Parathyroid adenoma (tissue), 2 donors: Measurements from ENCODE around the gene RUFY2.

Source experiments
- H2AFZ ChIP-seq: fragments of 300-600 bp; sonication (generic); one replicate; pipeline ENCODE4 v1.7.0; 2017; ENCODE audit warnings: antibody characterized with exemption, mild to moderate bottlenecking
- H3K27ac ChIP-seq: fragments of 300-600 bp; sonication (generic); one replicate; pipeline ENCODE4 v1.7.0; 2017
- H3K27me3 ChIP-seq: fragments of 300-600 bp; sonication (generic); one replicate; pipeline ENCODE4 v1.7.0; 2017; ENCODE audit warnings: low read length; ENCODE audit not compliant: control insufficient read depth, insufficient read depth
- H3K36me3 ChIP-seq: fragments of 300-600 bp; sonication (generic); one replicate; pipeline ENCODE4 v1.7.0; 2017; ENCODE audit warnings: low read length; ENCODE audit not compliant: control insufficient read depth, insufficient read depth
- H3K4me1 ChIP-seq: fragments of 300-600 bp; sonication (generic); one replicate; pipeline ENCODE4 v1.7.0; 2017; ENCODE audit warnings: control low read depth
- H3K4me2 ChIP-seq: fragments of 300-600 bp; sonication (generic); one replicate; pipeline ENCODE4 v1.7.0; 2017; ENCODE audit warnings: low read length
- H3K4me3 ChIP-seq: fragments of 300-600 bp; sonication (generic); one replicate; pipeline ENCODE4 v1.7.0; 2017; ENCODE audit warnings: low read depth, low read length
- H3K79me2 ChIP-seq: fragments of 300-600 bp; sonication (generic); one replicate; pipeline ENCODE4 v1.7.0; 2017; ENCODE audit warnings: control low read depth
- H3K9ac ChIP-seq: fragments of 300-600 bp; sonication (generic); one replicate; pipeline ENCODE4 v1.7.0; 2017; ENCODE audit warnings: mild to moderate bottlenecking
- H3K9me3 ChIP-seq: fragments of 300-600 bp; sonication (generic); one replicate; pipeline ENCODE4 v1.7.0; 2017; ENCODE audit warnings: low read length; ENCODE audit not compliant: control insufficient read depth
- CTCF ChIP-seq: fragments of 300-600 bp; sonication (generic); IDR thresholded peaks from one replicate; pipeline ENCODE4 v1.7.0; 2017; ENCODE audit warnings: antibody characterized with exemption, mild to moderate bottlenecking
- donor health status: primary hyperparathyroidism.

The RUFY2 gene

GRCh38 chr10:68340358-68341080 is 66.6 kb downstream of the RUFY2 start:
- Histone ChIP-seq H3K27me3 (no peaks in the 10 kb centered on the region), H3K79me2 (peaks cover 32% of the 10 kb centered on the region), H3K4me3 (no peak overlapping the region), H3K36me3 (no peaks in the 10 kb centered on the region), H2AFZ (no peak overlapping the region), H3K9me3 (no peaks in the 10 kb centered on the region), H3K9ac (no peak overlapping the region), H3K4me2 (no peak overlapping the region), H3K27ac (no peak overlapping the region), H3K4me1 (peaks cover 4% of the 10 kb centered on the region)
- no peak for TF ChIP-seq CTCF

GRCh38 chr10:68336754-68337351 is 70.2 kb downstream of the RUFY2 start:
- H3K4me1 ChIP-seq: peaks cover 4% of the 10 kb centered on the region
- no peak overlapping the region for H3K27ac ChIP-seq
- H3K79me2 ChIP-seq: peaks cover 53% of the 10 kb centered on the region
- no peak overlapping the region for H3K9ac ChIP-seq
- no peak for TF ChIP-seq CTCF
- peak overlapping the region; percentile 44 for H3K4me2 ChIP-seq
- H3K36me3 ChIP-seq: no peaks in the 10 kb centered on the region
- H3K4me3 ChIP-seq: peak overlapping the region; percentile 30
- H2AFZ ChIP-seq: no peak overlapping the region
- H3K27me3 ChIP-seq: no peaks in the 10 kb centered on the region
- no peaks in the 10 kb centered on the region for H3K9me3 ChIP-seq

- Histone ChIP-seq H3K9ac (no peak overlapping the region), H3K79me2 (peaks cover 50% of the 10 kb centered on the region), H3K4me2 (peak overlapping the region; percentile 63), H3K36me3 (no peaks in the 10 kb centered on the region), H2AFZ (no peak overlapping the region), H3K27me3 (no peaks in the 10 kb centered on the region), H3K9me3 (no peaks in the 10 kb centered on the region), H3K4me1 (peaks cover 4% of the 10 kb centered on the region), H3K27ac (no peak overlapping the region), H3K4me3 (peak overlapping the region; percentile 72)
- TF ChIP-seq CTCF: no peak
Observed at GRCh38 chr10:68334672-68335467, 72.2 kb downstream of the RUFY2 start.

- Histone ChIP-seq H2AFZ (no peak overlapping the region), H3K4me1 (peaks cover 4% of the 10 kb centered on the region), H3K4me2 (peak overlapping the region; percentile 63), H3K9ac (no peak overlapping the region), H3K4me3 (peak overlapping the region; percentile 72), H3K27me3 (no peaks in the 10 kb centered on the region), H3K79me2 (peaks cover 43% of the 10 kb centered on the region), H3K36me3 (no peaks in the 10 kb centered on the region), H3K27ac (peak overlapping the region; percentile 98), H3K9me3 (no peaks in the 10 kb centered on the region)
- TF ChIP-seq CTCF: no peak
Observed at GRCh38 chr10:68333440-68334431, 73.3 kb downstream of the RUFY2 start.
